ENCODE measurements around the gene RAB7A.

GRCh38 chr3:128684986-128685726 is 40.8 kb upstream of the RAB7A start:
- TF ChIP-seq CTCF (IDR thresholded peaks at IDR 0.05; ENCODE audit: poor library complexity, severe bottlenecking) (no peak), EZH2 (IDR thresholded peaks at IDR 0.05; ENCODE audit: borderline replicate concordance, insufficient read depth, low read length, poor library complexity, severe bottlenecking) (no peak), MXI1 (conservative IDR thresholded peaks at IDR 0.05; ENCODE audit: poor library complexity, severe bottlenecking) (no peak), POLR2AphosphoS5 (IDR thresholded peaks at IDR 0.05) (no peak), SMC3 (conservative IDR thresholded peaks at IDR 0.05; ENCODE audit: poor library complexity) (no peak), EP300 (conservative IDR thresholded peaks at IDR 0.05; ENCODE audit: poor library complexity, severe bottlenecking) (no peak), RAD21 (conservative IDR thresholded peaks at IDR 0.05) (no peak), REST (IDR thresholded peaks at IDR 0.05; ENCODE audit: borderline replicate concordance) (no peak), TAF1 (IDR thresholded peaks at IDR 0.05; ENCODE audit: low read depth) (no peak)

All from neural cell (in vitro differentiated cells).